ENCODE measurements around the gene IFI27L1.

- TF ChIP-seq CTCF (IDR thresholded peaks at IDR 0.05) (no peak), POLR2AphosphoS5 (IDR thresholded peaks at IDR 0.05; ENCODE audit: insufficient read depth in 1 of 2, low read depth in 1 of 2) (no peak), POLR2A (IDR thresholded peaks at IDR 0.05) (no peak)
These were observed 35.6 kb downstream of the IFI27L1 start for GRCh38 chr14:94116701-94117100.

Measured in vagina (tissue), 2 donors.